SU-DHL-6 (cell line): ENCODE results near the gene SLC39A11.

Experiments
- CTCF ChIP-seq: fragments of 200-600 bp; sonication (generic); IDR thresholded peaks from one replicate; pipeline ENCODE4 v1.5.1; 2017; ENCODE audit warnings: antibody characterized with exemption, mild to moderate bottlenecking, low read length, moderate library complexity; ENCODE audit not compliant: insufficient read depth, poor library complexity, severe bottlenecking
- EZH2phosphoT487 ChIP-seq: fragments of 200-600 bp; sonication (generic), shearing (Covaris generic); conservative IDR thresholded peaks from 2 replicates; pipeline ENCODE4 v1.6.1; 2018; ENCODE audit warnings: mild to moderate bottlenecking, antibody characterized with exemption, low read length, moderate library complexity, mixed read lengths

GRCh38 chr17:72970797-72971196 lies 121.7 kb downstream of the SLC39A11 start:
- TF ChIP-seq CTCF, result no peak
- no peak for TF ChIP-seq EZH2phosphoT487
